Endothelial cell of umbilical vein (primary cell): Measurements from ENCODE around the gene CRYBG2. TPM values are rescaled to one million over a fixed set of nuclear protein-coding genes. Genes with fewer than 3 reads are reported as not detected.
A peak's percentile ranks its signal among the peaks of the same experiment; 100 is the strongest.

Source experiments
- BruUV-seq: library from RNA; stranded (reverse); fragments of 400-500 nt; replicated peaks from 2 replicates; lab custom pipeline; 2021; lab: Mats Ljungman, UMichigan
- CTCF ChIA-PET: fragments of 300-600, 350-600 bp; sonication (Branson Sonifier 250); formaldehyde crosslinking; loops from one replicate; lab custom pipeline; 2021; ENCODE audit warnings: antibody characterized with exemption, inconsistent platforms; lab: Charles Lee
- POLR2A ChIA-PET: fragments of 300-600, 350-600 bp; sonication (Branson Sonifier 250); formaldehyde crosslinking; loops from one replicate; lab custom pipeline; 2021; ENCODE audit warnings: antibody characterized with exemption, inconsistent platforms; lab: Charles Lee
- DNase-seq: peaks from one replicate; pipeline ENCODE4 v3.0.0-alpha.2; 2011; ENCODE audit warnings: low read depth, low spot score
- FAIRE-seq: peaks from 2 replicates; lab custom pipeline; 2011; peaks lifted over from hg19 to GRCh38; lab: Jason Lieb, UNC
- H2AFZ ChIP-seq: 2 replicates; pipeline ENCODE4 v1.6.0; 2012; ENCODE audit warnings: low read depth, low read length, control low read depth, inconsistent platforms
- H3K27ac ChIP-seq: 2 replicates; pipeline ENCODE4 v1.5.1; 2011; ENCODE audit warnings: low read depth, mild to moderate bottlenecking, control low read depth, low read length, moderate library complexity; ENCODE audit not compliant: insufficient read depth
- H3K27me3 ChIP-seq, 2 experiments: 2 replicates each; pipeline versions ENCODE4 v1.6.0 to v1.6.1; 2011; ENCODE audit warnings: low read length in 2 of 2, mixed read lengths in 1 of 2; ENCODE audit not compliant: control insufficient read depth in 2 of 2, insufficient read depth in 2 of 2
- H3K36me3 ChIP-seq, 2 experiments: 2 replicates in 1 of 2; 3 replicates in 1 of 2; pipeline ENCODE4 v1.5.1; 2011; ENCODE audit warnings: low read length in 2 of 2, mild to moderate bottlenecking in 1 of 2, moderate library complexity in 1 of 2; ENCODE audit not compliant: control insufficient read depth in 2 of 2, insufficient read depth in 2 of 2; ENCODE audit errors: extremely low read depth in 1 of 2
- H3K4me1 ChIP-seq: 3 replicates; pipeline ENCODE4 v1.5.1; 2011; ENCODE audit warnings: mild to moderate bottlenecking, low read length; ENCODE audit not compliant: control insufficient read depth, insufficient read depth; ENCODE audit errors: extremely low read depth
- H3K4me2 ChIP-seq: 2 replicates; pipeline ENCODE4 v1.6.1; 2011; ENCODE audit warnings: low read length, control low read depth, mixed read lengths; ENCODE audit not compliant: insufficient read depth
- H3K4me3 ChIP-seq, 3 experiments: fragments of 200-600 bp in 1 of 3; sonication (generic), shearing (Covaris generic) in 1 of 3; replicated peaks in 1 of 3; 2 replicates each; pipeline ENCODE4 v1.5.1; 2011 to 2016; ENCODE audit warnings: control low read depth in 3 of 3, low read length in 3 of 3, mild to moderate bottlenecking in 2 of 3, inconsistent platforms in 1 of 3, low read depth in 1 of 3, moderate library complexity in 1 of 3; ENCODE audit not compliant: insufficient read depth in 1 of 3
- H3K79me2 ChIP-seq: 2 replicates; pipeline ENCODE4 v1.6.0; 2012; ENCODE audit warnings: low read length, inconsistent platforms; ENCODE audit not compliant: control insufficient read depth, insufficient read depth
- H3K9ac ChIP-seq: replicated peaks from 2 replicates; pipeline ENCODE3; 2011; ENCODE audit warnings: low read length, control low read depth; ENCODE audit not compliant: insufficient read depth; ENCODE audit errors: extremely low read depth
- H3K9me1 ChIP-seq: replicated peaks from 3 replicates; pipeline ENCODE4 v1.6.0; 2011; ENCODE audit warnings: mild to moderate bottlenecking, low read length; ENCODE audit not compliant: control insufficient read depth, insufficient read depth; ENCODE audit errors: extremely low read depth
- H3K9me3 ChIP-seq: replicated peaks from 2 replicates; pipeline ENCODE4 v1.5.1; 2012; ENCODE audit warnings: low read length, inconsistent platforms; ENCODE audit not compliant: control insufficient read depth, insufficient read depth
- H4K20me1 ChIP-seq: replicated peaks from 2 replicates; pipeline ENCODE3; 2011; ENCODE audit warnings: mild to moderate bottlenecking, low read length; ENCODE audit not compliant: control insufficient read depth, insufficient read depth; ENCODE audit errors: extremely low read depth
- CTCF ChIP-seq, 2 donors: IDR thresholded peaks; 1 replicate in 1 of 2; 2 replicates in 1 of 2; pipeline ENCODE4 v1.5.1; 2011; ENCODE audit warnings: low read length in 2 of 2, mild to moderate bottlenecking in 2 of 2, moderate library complexity in 2 of 2, control low read depth in 1 of 2, inconsistent platforms in 1 of 2, low read depth in 1 of 2; ENCODE audit not compliant: insufficient read depth in 1 of 2; ENCODE audit errors: extremely low read depth in 1 of 2
- EZH2 ChIP-seq: IDR thresholded peaks from 2 replicates; pipeline ENCODE4 v1.6.1; 2012; ENCODE audit warnings: borderline replicate concordance, low read depth, mild to moderate bottlenecking, moderate library complexity, low read length, inconsistent platforms; ENCODE audit not compliant: severe bottlenecking
- FOS ChIP-seq: IDR thresholded peaks from 2 replicates; pipeline ENCODE4 v1.6.1; 2011; ENCODE audit warnings: mild to moderate bottlenecking, low read length, moderate library complexity, borderline replicate concordance; ENCODE audit not compliant: insufficient read depth
- GATA2 ChIP-seq: IDR thresholded peaks from 2 replicates; pipeline ENCODE4 v1.7.0; 2011; ENCODE audit warnings: low read depth, mild to moderate bottlenecking, moderate library complexity, mixed read lengths, low read length; ENCODE audit not compliant: insufficient read length, insufficient read depth
- JUN ChIP-seq: IDR thresholded peaks from 2 replicates; pipeline ENCODE4 v1.6.1; 2011; ENCODE audit warnings: borderline replicate concordance, low read depth; ENCODE audit not compliant: insufficient read length, insufficient read depth
- MAX ChIP-seq: IDR thresholded peaks from 2 replicates; pipeline ENCODE4 v1.6.1; 2011; ENCODE audit not compliant: insufficient read depth, insufficient read length
- MYC ChIP-seq: IDR thresholded peaks from one replicate; pipeline ENCODE4 v1.6.1; 2011; ENCODE audit warnings: mild to moderate bottlenecking, low read depth, low read length
- POLR2A ChIP-seq: IDR thresholded peaks from 2 replicates; pipeline ENCODE4 v1.6.1; 2012; ENCODE audit warnings: low read depth, mild to moderate bottlenecking, control low read depth, low read length
- POLR2AphosphoS5 ChIP-seq: IDR thresholded peaks from 2 replicates; pipeline ENCODE4 v1.6.1; 2012; ENCODE audit warnings: low read depth, mild to moderate bottlenecking, control low read depth, low read length, moderate library complexity; ENCODE audit not compliant: insufficient read depth
- dilution Hi-C: fragments of 300-500 bp; cut with MboI; formaldehyde crosslinking; loops from one replicate; pipeline ENCODE4 v1.15.0; 2019; ENCODE audit warnings: low sequenced_read_pairs; ENCODE audit not compliant: extremely low pct_ligation_motif_present
- intact Hi-C: fragments of 100-400 bp; cut with micrococcal nuclease; formaldehyde crosslinking; loops from one replicate; pipeline ENCODE4 v1.10.0; 2022
- polyA plus RNA-seq, 4 experiments: library from polyadenylated mRNA; depleted of rRNA in 3 of 4; stranded (reverse) in 3 of 4; unstranded in 1 of 4; fragments of >200 nt; gene quantifications; 2 replicates each; pipeline versions ENCODE4 v1.2.1 to v1.2.3, GENCODE V29; 2011 to 2012; ENCODE audit warnings: missing spikeins in 1 of 4
- total RNA-seq: library from RNA; stranded (reverse); gene quantifications from 2 replicates; pipeline ENCODE4 v1.2.3, GENCODE V29; 2021

CRYBG2 gene
- total and polyA plus RNA-seq, 2 donors (not counting 3 experiments of a cell fraction or from before 2014, with no cell fraction given): not detected

- Histone ChIP-seq H3K9ac (no peak overlapping the region), H3K4me1 (peaks cover 43% of the 10 kb centered on the region), H3K4me3 (no peak overlapping the region), H4K20me1 (no peaks in the 10 kb centered on the region), H3K9me1 (no peaks in the 10 kb centered on the region), H3K4me2 (no peak overlapping the region), H3K79me2 (peaks cover 31% of the 10 kb centered on the region), H3K9me3 (no peaks in the 10 kb centered on the region), H3K27me3 (no peaks in the 10 kb centered on the region), H3K36me3 (peaks cover 3 to 9% of the 10 kb centered on the region in 2 experiments), H3K27ac (peak overlapping the region; percentile 82), H2AFZ (no peak overlapping the region)
- TF ChIP-seq CTCF (IDR thresholded peaks at IDR 0.05; ENCODE audit: extremely low read depth in 1 of 2, insufficient read depth in 1 of 2, low read depth in 1 of 2, low read length in 2 of 2): no peak
- TF ChIP-seq POLR2AphosphoS5: no peak
- no peak for TF ChIP-seq GATA2
- no peak for TF ChIP-seq MYC
- no peak for TF ChIP-seq MAX
- no peak for TF ChIP-seq POLR2A
- no peak for TF ChIP-seq EZH2
- TF ChIP-seq FOS: no peak
- no peak for TF ChIP-seq JUN
- no TSS peak for BruUV-seq
- no peak for DNase-seq
- ChIA-PET POLR2A (no interaction called here), CTCF (interaction anchor here (9.1 kb wide), 1 partner anchor 41 kb away, joined by 132 read pairs; the partner anchor contains the start of gene CD52)
- dilution Hi-C loops: no loop called here
- no peak for FAIRE-seq
- intact Hi-C loops: loop anchor here (5.0 kb wide), 2 partner anchors 194 to 241 kb away; partner anchors contain the start of gene HMGN2
These were observed 75.6 kb downstream of the CRYBG2 start for GRCh38 chr1:26278303-26278702.
